GM12878 (cell line): ENCODE measurements around the gene ANXA10. TPM values are rescaled to one million over a fixed set of nuclear protein-coding genes. Genes with fewer than 3 reads are reported as not detected.

ENCODE experiments used
- ATAC-seq: fragments of 200-7000 bp; cut with Tn5 transposase; 3 replicates; pipeline ENCODE4 v1.9.1; 2020; ENCODE audit warnings: mild to moderate bottlenecking, moderate library complexity
- BruUV-seq: library from RNA; stranded (reverse); fragments of 400-500 nt; replicated peaks from 2 replicates; lab custom pipeline; 2021; lab: Mats Ljungman, UMichigan
- CTCF ChIA-PET: fragments of 300-600 bp; sonication (Branson Sonifier 250); formaldehyde crosslinking; extraction: SDS; loops from one replicate; lab custom pipeline; 2021; ENCODE audit warnings: inconsistent platforms; lab: Yijun Ruan, JAX
- POLR2A ChIA-PET: fragments of 350-600 bp; formaldehyde crosslinking; extraction: SDS; loops from one replicate; lab custom pipeline; 2021; ENCODE audit warnings: inconsistent platforms; lab: Charles Lee
- RAD21 ChIA-PET: fragments of 300-600 bp; sonication (Branson Sonifier 250); formaldehyde crosslinking; loops from one replicate; lab custom pipeline; 2023; ENCODE audit warnings: antibody characterized with exemption; ENCODE audit not compliant: unreplicated experiment; lab: Charles Lee
- SMC1A ChIA-PET: fragments of 300-600 bp; sonication (Branson Sonifier 250); formaldehyde crosslinking; loops from one replicate; lab custom pipeline; 2023; ENCODE audit not compliant: unreplicated experiment, uncharacterized antibody; lab: Charles Lee
- DNase-seq: peaks from one replicate; pipeline ENCODE4 v3.0.0-alpha.2; 2011; ENCODE audit warnings: low read depth, low spot score
- FAIRE-seq: peaks from 3 replicates; lab custom pipeline; 2011; peaks lifted over from hg19 to GRCh38; lab: Jason Lieb, UNC
- H2AFZ ChIP-seq: 2 replicates; pipeline ENCODE4 v1.6.0; 2011; ENCODE audit warnings: low read depth, low read length, control low read depth; ENCODE audit not compliant: control insufficient read depth
- H3K27ac ChIP-seq: 2 replicates; pipeline ENCODE4 v1.5.1; 2011; ENCODE audit warnings: control low read depth; ENCODE audit not compliant: control insufficient read depth, insufficient read depth
- H3K27me3 ChIP-seq, 2 experiments: replicated peaks in 1 of 2; 2 replicates each; pipeline versions ENCODE4 v1.6.0 to v1.6.1; 2011; ENCODE audit warnings: low read length in 1 of 2; ENCODE audit not compliant: control insufficient read depth in 2 of 2, insufficient read depth in 2 of 2
- H3K36me3 ChIP-seq, 2 experiments: 2 replicates each; pipeline ENCODE4 v1.5.1; 2011; ENCODE audit warnings: low read length in 1 of 2; ENCODE audit not compliant: control insufficient read depth in 2 of 2, insufficient read depth in 2 of 2
- H3K4me1 ChIP-seq: 2 replicates; pipeline ENCODE4 v1.6.1; 2011; ENCODE audit warnings: mild to moderate bottlenecking, low read length, moderate library complexity, mixed read lengths; ENCODE audit not compliant: control insufficient read depth, insufficient read depth
- H3K4me2 ChIP-seq: 2 replicates; pipeline ENCODE4 v1.6.0; 2011; ENCODE audit warnings: control low read depth; ENCODE audit not compliant: control insufficient read depth, insufficient read depth
- H3K4me3 ChIP-seq: fragments of 200-600 bp; sonication (generic); 2 replicates; pipeline ENCODE4 v1.5.1; 2016
- H3K79me2 ChIP-seq: 2 replicates; pipeline ENCODE4 v1.6.0; 2011; ENCODE audit warnings: low read length; ENCODE audit not compliant: control insufficient read depth, insufficient read depth
- H3K9ac ChIP-seq: 2 replicates; pipeline ENCODE4 v1.8.0; 2011; ENCODE audit warnings: low read length, control low read depth, mixed read lengths; ENCODE audit not compliant: control insufficient read depth, insufficient read depth
- H3K9me3 ChIP-seq: replicated peaks from 3 replicates; pipeline ENCODE4 v1.5.1; 2011; ENCODE audit warnings: mild to moderate bottlenecking, low read length; ENCODE audit not compliant: control insufficient read depth, insufficient read depth
- H4K20me1 ChIP-seq: 2 replicates; pipeline ENCODE4 v1.6.0; 2011; ENCODE audit not compliant: control insufficient read depth, insufficient read depth
- BHLHE40 ChIP-seq, 2 experiments: fragments of 450-650 bp in 1 of 2; IDR thresholded peaks; 2 replicates each; pipeline ENCODE4 v1.6.1; 2011 to 2017; ENCODE audit warnings: low read depth in 2 of 2, borderline replicate concordance in 1 of 2, improper control_type of control experiment in 1 of 2, low read length in 1 of 2, mild to moderate bottlenecking in 1 of 2
- CREB1 ChIP-seq: IDR thresholded peaks from 2 replicates; pipeline ENCODE4 v1.6.1; 2012; ENCODE audit warnings: low read depth, mild to moderate bottlenecking, inconsistent platforms
- ESRRA ChIP-seq: IDR thresholded peaks from 2 replicates; pipeline ENCODE4 v1.6.1; 2012; ENCODE audit warnings: mild to moderate bottlenecking, low read length, improper control_type of control experiment
- LARP7 ChIP-seq: fragments of 450-650 bp; IDR thresholded peaks from 2 replicates; pipeline ENCODE4 v1.6.1; 2017; ENCODE audit warnings: mild to moderate bottlenecking
- RAD21 ChIP-seq: IDR thresholded peaks from 2 replicates; pipeline ENCODE4 v1.6.1; 2011; ENCODE audit warnings: mild to moderate bottlenecking, low read depth, low read length, moderate library complexity; ENCODE audit not compliant: insufficient read depth
- RCOR1 ChIP-seq: conservative IDR thresholded peaks from 2 replicates; pipeline ENCODE4 v1.6.1; 2012; ENCODE audit warnings: low read depth, low read length, improper control_type of control experiment
- SMC3 ChIP-seq: IDR thresholded peaks from 2 replicates; pipeline ENCODE4 v1.6.1; 2011; ENCODE audit warnings: low read length, improper control_type of control experiment, borderline replicate concordance
- YY1 ChIP-seq: IDR thresholded peaks from 2 replicates; pipeline ENCODE4 v1.6.1; 2011; ENCODE audit warnings: low read depth, mild to moderate bottlenecking, low read length
- ZBED1 ChIP-seq: IDR thresholded peaks from 2 replicates; pipeline ENCODE4 v1.6.1; 2016; ENCODE audit warnings: borderline replicate concordance
- ZNF384 ChIP-seq: IDR thresholded peaks from 2 replicates; pipeline ENCODE4 v1.6.1; 2012; ENCODE audit warnings: low read depth, mild to moderate bottlenecking, low read length, improper control_type of control experiment, borderline replicate concordance
- WGBS: methylation state at CpG from one replicate; pipeline ENCODE4 v1.1.6; 2016; ENCODE audit warnings: low lambda C conversion rate; ENCODE audit not compliant: insufficient replicate concordance, insufficient coverage; ENCODE audit errors: missing lambda C conversion rate; 5-methylcytosine and 5-hydroxymethylcytosine counted together
- in situ Hi-C: fragments of 300-500 bp; cut with MboI; formaldehyde crosslinking; loops from 9 replicates; pipeline ENCODE4 v1.14.3; 2018; ENCODE audit warnings: mixed read lengths
- intact Hi-C: fragments of 100-400 bp; cut with micrococcal nuclease; formaldehyde crosslinking; loops from one replicate; pipeline ENCODE4 v1.14.2; 2022; ENCODE audit not compliant: unreplicated experiment
- polyA plus RNA-seq, 11 experiments: library from polyadenylated mRNA; depleted of rRNA in 4 of 11; unstranded in 6 of 11; stranded (reverse) in 5 of 11; fragments of >200 nt; fragmentation: Nextera tagmentation in 4 of 11; fragmentation: Illumina TruSeq in 1 of 11; extraction: Ambion mirVana in 4 of 11; extraction: Trizol in 1 of 11; gene quantifications; 1 replicate in 1 of 11; 2 replicates in 10 of 11; pipeline versions ENCODE4 v1.2.1 to v1.2.3, GENCODE V29; 2011 to 2016; ENCODE audit warnings: inconsistent platforms in 2 of 11, missing spikeins in 2 of 11, low read depth in 1 of 11
- total RNA-seq, 4 experiments: library from RNA; depleted of rRNA in 3 of 4; stranded (reverse); fragments of >200 nt in 3 of 4; fragmentation: Illumina TruSeq in 1 of 4; extraction: Trizol in 1 of 4; gene quantifications; 2 replicates each; pipeline versions ENCODE4 v1.2.1 to v1.2.3, GENCODE V29; 2013 to 2021
- TF ChIP-seq, protein P1 (sequence below): fragments of 450-650 bp; conservative IDR thresholded peaks from 2 replicates; pipeline ENCODE4 v1.6.1; 2017; ENCODE audit warnings: mild to moderate bottlenecking, moderate library complexity
- TF ChIP-seq, protein P2 (sequence below): IDR thresholded peaks from 2 replicates; pipeline ENCODE4 v1.6.1; 2012; ENCODE audit warnings: mild to moderate bottlenecking, low read depth, low read length
- TF ChIP-seq, protein P3 (sequence below): fragments of 450-650 bp; formaldehyde crosslinking; IDR thresholded peaks from 2 replicates; pipeline ENCODE4 v1.4.0; 2022; ENCODE audit warnings: mild to moderate bottlenecking, moderate library complexity

ANXA10 gene
- total and polyA plus RNA-seq, 10 of the 15 experiments (the other 5 are each of a cell fraction or from before 2014, with no cell fraction given): not detected

DNA sequence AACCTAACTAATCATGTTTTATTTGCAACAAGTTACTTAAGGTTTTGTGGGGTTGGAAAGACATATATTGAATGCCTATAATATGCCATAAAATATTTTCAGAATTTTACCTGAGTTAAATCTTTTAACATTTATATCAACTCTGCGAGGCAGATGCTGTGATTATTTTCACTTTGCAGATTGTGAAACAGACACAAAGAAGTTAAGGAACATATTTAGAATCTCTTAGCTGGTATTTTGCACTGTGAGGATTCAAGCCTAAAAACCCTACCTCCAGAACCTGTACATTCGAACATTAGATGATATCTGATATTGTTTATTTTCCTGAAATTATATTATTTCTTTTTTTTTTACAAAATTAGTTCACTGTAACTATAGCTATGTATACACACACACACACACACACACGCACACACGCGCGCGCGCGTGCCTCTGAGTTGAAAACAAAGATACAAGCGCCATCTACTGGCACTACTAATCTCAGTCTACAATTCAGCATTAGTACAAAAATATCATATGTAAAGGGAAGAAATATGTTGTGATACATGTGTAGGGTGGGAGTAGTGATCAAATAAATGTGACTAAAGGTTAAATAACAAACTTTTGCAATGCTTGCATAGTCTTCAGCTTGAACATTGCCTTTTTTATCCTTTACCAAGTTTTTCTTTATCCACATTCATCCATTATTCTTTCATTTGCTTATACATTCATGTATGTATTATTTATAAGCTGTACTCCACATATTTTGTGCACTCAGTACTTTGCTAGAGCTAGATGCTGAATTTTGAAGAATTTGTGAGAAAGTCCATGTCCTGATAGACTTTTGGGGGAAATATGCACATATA is 61.5 kb downstream of the ANXA10 start:
- ChIA-PET SMC1A (interaction anchor here (0.7 to 2.4 kb wide), 7 partner anchors 9 to 1991 kb away, joined by 3 to 8 read pairs (median 4); no protein-coding TSS in a partner anchor), POLR2A (no interaction called here), CTCF (interaction anchor here (0.6 to 1.9 kb wide), 23 partner anchors 8 to 1989 kb away, joined by 3 to 10 read pairs (median 3); no protein-coding TSS in a partner anchor), RAD21 (interaction anchor here (0.7 to 1.5 kb wide), 7 partner anchors 13 to 1988 kb away, joined by 3 to 5 read pairs (median 3); no protein-coding TSS in a partner anchor)
- Histone ChIP-seq H3K4me1 (no peaks in the 10 kb centered on the region), H3K27me3 (no peaks in the 10 kb centered on the region), H3K9ac (no peak overlapping the region), H3K4me3 (no peak overlapping the region), H4K20me1 (no peaks in the 10 kb centered on the region), H3K4me2 (no peak overlapping the region), H2AFZ (no peak overlapping the region), H3K79me2 (no peaks in the 10 kb centered on the region), H3K27ac (no peak overlapping the region), H3K9me3 (no peaks in the 10 kb centered on the region), H3K36me3 (no peaks in the 10 kb centered on the region)
- 6% methylated on average over 9 of the region's 10 CpGs for WGBS
- in situ Hi-C loops: no loop called here
- peak; percentile 95 for ATAC-seq
- FAIRE-seq: no peak
- peak; percentile 4 for DNase-seq
- no TSS peak for BruUV-seq
- intact Hi-C loops: loop anchor here (2.0 to 5.0 kb wide), 3 partner anchors 73 to 1987 kb away; no protein-coding TSS in a partner anchor
- TF ChIP-seq RAD21 (peak; percentile 63), BHLHE40 (IDR thresholded peaks at IDR 0.05; ENCODE audit: borderline replicate concordance in 1 of 2, low read depth in 2 of 2, low read length in 1 of 2) (peak; percentile 85), SMC3 (peak; percentile 59; the same call in 1 of the 2 replicates), ZNF384 (0 out of 2 replicates have a peak, but pooled peaks have one; percentile 18), YY1 (peak; percentile 56; the same call in 1 of the 2 replicates), ZBED1 (no peak), LARP7 (no peak), ESRRA (no peak), CREB1 (0 out of 2 replicates have a peak, but pooled peaks have one; percentile 17), RCOR1 (0 out of 2 replicates have a peak, but pooled peaks have one; percentile 33)
- TF ChIP-seq, protein P1, sequence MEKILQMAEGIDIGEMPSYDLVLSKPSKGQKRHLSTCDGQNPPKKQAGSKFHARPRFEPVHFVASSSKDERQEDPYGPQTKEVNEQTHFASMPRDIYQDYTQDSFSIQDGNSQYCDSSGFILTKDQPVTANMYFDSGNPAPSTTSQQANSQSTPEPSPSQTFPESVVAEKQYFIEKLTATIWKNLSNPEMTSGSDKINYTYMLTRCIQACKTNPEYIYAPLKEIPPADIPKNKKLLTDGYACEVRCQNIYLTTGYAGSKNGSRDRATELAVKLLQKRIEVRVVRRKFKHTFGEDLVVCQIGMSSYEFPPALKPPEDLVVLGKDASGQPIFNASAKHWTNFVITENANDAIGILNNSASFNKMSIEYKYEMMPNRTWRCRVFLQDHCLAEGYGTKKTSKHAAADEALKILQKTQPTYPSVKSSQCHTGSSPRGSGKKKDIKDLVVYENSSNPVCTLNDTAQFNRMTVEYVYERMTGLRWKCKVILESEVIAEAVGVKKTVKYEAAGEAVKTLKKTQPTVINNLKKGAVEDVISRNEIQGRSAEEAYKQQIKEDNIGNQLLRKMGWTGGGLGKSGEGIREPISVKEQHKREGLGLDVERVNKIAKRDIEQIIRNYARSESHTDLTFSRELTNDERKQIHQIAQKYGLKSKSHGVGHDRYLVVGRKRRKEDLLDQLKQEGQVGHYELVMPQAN: no peak
- TF ChIP-seq, protein P2, sequence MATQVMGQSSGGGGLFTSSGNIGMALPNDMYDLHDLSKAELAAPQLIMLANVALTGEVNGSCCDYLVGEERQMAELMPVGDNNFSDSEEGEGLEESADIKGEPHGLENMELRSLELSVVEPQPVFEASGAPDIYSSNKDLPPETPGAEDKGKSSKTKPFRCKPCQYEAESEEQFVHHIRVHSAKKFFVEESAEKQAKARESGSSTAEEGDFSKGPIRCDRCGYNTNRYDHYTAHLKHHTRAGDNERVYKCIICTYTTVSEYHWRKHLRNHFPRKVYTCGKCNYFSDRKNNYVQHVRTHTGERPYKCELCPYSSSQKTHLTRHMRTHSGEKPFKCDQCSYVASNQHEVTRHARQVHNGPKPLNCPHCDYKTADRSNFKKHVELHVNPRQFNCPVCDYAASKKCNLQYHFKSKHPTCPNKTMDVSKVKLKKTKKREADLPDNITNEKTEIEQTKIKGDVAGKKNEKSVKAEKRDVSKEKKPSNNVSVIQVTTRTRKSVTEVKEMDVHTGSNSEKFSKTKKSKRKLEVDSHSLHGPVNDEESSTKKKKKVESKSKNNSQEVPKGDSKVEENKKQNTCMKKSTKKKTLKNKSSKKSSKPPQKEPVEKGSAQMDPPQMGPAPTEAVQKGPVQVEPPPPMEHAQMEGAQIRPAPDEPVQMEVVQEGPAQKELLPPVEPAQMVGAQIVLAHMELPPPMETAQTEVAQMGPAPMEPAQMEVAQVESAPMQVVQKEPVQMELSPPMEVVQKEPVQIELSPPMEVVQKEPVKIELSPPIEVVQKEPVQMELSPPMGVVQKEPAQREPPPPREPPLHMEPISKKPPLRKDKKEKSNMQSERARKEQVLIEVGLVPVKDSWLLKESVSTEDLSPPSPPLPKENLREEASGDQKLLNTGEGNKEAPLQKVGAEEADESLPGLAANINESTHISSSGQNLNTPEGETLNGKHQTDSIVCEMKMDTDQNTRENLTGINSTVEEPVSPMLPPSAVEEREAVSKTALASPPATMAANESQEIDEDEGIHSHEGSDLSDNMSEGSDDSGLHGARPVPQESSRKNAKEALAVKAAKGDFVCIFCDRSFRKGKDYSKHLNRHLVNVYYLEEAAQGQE: no peak
- TF ChIP-seq, protein P3, sequence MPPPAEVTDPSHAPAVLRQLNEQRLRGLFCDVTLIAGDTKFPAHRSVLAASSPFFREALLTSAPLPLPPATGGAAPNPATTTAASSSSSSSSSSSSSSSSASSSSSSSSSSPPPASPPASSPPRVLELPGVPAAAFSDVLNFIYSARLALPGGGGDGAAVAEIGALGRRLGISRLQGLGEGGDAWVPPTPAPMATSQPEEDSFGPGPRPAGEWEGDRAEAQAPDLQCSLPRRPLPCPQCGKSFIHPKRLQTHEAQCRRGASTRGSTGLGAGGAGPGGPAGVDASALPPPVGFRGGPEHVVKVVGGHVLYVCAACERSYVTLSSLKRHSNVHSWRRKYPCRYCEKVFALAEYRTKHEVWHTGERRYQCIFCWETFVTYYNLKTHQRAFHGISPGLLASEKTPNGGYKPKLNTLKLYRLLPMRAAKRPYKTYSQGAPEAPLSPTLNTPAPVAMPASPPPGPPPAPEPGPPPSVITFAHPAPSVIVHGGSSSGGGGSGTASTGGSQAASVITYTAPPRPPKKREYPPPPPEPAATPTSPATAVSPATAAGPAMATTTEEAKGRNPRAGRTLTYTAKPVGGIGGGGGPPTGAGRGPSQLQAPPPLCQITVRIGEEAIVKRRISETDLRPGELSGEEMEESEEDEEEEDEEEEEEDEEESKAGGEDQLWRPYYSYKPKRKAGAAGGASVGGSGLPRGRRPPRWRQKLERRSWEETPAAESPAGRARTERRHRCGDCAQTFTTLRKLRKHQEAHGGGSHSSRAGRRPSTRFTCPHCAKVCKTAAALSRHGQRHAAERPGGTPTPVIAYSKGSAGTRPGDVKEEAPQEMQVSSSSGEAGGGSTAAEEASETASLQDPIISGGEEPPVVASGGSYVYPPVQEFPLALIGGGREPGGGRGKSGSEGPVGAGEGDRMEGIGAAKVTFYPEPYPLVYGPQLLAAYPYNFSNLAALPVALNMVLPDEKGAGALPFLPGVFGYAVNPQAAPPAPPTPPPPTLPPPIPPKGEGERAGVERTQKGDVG: no peak
